Measurements from ENCODE around the gene PSKH1. TPM values are rescaled to one million over a fixed set of nuclear protein-coding genes. Genes with fewer than 3 reads are reported as not detected.
A peak's percentile ranks its signal among the peaks of the same experiment; 100 is the strongest.
"Not testable (repeated sequence)": the region's sequence is repeated elsewhere in the genome, so short reads cannot be mapped to it uniquely, and the experiment has no call there.

Gene PSKH1
- polyA plus RNA-seq, 3 donors, result 38.0 to 42.6 (median 41.5) TPM

DNA sequence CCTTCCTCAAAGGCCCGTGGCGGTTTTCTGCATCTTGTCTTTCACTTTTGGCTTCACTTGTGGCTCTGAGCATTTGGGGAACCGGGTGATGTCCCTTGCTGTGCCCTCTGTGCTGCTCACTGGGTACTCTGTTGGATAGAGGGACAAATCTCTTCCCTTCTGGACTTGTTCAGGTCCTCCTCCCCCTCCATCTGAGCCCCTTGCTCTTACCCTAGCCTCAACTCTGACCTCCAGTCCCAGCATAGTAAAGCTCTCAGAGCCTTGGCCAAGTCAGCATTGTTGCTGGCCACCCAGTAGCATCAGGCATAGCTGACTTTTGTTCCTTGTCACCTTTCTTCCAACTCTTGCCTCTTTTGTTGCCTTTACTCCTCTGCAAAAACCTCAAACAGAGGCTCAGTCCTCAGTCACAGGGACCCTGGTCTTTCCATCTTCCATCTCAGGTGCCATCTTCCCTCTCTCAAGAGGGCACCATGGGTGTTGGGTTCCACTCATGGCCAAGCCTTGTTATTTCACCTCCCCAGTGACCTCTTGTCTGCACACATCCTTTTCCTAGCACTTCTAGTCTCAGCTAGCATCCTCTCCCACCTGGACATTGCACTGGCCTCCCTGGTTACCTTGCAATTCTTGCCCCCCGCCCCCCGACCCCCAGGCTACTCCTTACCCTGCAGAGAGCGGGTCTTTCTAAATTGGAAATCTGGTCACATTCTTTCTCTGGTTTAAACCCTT lies 44.0 kb downstream of the PSKH1 start:
- peak; percentile 43 for DNase-seq

DNA sequence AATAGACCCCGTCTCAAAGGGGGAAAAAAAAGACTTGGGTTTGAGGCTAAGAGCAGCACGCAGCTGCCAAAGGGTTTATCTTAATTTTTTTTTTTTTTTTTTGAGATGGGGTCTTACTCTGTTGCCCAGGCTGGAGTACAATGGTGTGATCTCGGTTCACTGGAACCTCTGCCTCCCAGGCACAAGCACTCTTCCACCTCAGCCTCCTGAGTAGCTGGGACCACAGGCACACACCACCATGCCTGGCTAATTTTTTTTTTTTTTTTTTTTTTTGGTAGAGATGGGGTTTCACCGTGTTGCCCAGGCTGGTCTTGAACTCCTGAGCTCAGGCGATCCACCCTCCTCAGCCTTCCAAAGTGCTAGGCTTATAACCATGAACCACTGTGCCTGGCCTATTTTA lies 44.7 kb downstream of the PSKH1 start:
- not testable (repeated sequence) for DNase-seq

DNA sequence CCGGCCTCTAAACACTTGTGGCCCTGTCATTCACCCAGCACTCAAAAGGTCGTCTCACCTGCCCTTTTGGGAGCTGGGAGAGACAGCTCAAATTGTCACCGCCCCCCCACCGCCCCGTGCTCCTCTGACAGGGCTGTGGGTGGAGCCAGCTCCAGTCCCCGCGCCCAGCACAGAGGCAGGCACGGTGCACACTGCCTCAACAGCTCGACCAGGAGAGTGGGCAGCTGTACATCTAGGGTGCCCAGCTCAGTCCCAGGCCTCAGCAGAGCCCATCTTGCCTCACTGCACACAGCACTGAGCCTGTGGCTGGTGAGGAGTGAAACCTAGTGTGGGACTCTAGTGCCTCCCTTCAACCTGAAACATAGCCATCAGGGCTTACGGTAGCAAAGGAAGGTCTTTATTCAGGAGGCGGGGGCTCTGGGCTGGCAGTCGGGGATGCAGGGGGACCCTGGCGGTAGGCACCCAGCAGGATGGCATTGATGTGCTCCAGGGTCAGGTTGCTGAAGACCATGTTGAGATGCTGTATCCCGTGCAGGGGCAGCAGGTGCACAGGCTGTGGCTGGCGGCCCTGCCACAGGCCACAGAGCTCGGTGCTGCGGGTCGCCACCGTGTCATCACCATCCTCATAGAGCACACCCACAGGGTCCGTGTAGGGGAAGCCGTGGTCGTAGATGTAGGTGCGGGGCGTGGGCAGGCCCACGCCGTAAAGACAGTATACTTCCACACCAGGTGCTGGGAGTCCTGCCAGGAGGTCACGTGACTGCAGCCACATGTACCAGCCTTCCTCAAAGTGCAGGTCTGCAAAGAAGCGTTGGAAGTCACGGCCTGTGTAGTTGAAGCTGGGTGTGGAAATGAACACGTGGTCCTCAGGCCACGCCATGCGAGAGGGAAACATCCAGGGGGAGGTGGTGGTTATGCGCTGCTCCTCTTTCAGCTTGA lies 46.7 kb downstream of the PSKH1 start:
- no peak for DNase-seq

DNA sequence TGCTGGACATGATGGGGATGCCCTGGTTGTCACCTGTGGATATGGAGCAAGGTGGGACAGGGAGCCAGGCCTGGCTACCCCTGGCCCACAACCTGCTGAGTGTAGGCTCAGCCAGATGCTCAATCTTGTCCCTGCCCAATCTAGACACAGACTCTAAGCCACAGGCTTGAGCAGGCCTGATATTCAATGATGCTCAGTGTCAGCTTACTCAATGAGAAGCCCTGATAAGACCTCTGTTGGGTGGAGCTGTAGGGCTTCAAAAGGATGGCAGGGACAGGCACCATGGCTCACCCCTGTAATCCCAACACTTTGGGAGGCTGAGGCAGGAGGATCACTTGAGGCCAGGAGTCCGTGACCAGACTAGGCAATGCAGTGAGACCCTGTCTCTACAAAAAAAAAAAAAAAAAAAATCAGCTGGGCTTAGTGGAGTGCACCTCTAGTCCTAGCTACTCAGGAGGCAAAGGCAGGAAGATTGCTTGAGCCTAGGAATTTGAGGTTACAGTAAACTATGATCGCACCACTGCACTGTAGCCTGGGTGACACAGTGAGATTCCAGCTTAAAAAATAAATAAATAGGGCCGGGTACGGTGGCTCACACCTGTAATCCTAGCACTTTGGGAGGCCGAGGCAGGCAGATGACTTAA lies 47.5 kb downstream of the PSKH1 start:
- no peak for DNase-seq

DNA sequence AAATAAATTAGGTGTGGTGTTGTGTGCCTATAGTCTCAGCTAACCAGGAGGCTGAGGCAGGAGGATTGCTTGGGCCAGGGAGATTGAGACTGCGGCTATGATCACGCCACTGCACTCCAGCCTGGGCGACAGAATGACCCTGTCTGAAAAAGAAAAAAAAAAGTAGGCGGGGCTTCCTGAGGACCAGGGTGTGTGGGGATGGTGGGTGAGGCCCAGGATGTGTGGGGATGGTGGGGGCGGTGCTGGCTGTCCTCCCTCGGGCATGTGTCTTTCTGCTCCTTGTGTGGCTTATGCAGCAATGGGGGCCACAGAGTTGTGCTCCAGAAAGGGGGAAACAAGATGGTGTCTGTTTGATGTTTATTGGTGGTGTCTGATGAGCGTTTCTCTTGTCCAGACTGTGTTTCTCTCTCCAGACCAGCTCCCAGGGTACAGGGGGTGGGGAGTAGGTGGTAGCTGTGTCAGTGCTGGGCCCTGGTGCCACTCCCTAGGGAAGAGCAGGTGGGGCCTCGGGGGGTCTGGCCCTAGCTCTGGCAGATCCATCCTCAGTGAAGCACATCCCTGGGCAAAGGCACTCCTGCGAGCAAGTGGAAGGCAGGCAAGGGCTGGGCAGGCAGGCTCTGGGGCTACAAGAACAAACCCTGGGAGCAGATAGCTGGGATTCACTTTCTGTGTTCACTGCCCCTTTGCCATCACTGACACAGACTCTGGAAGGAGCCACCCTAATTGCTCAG lies 48.6 kb downstream of the PSKH1 start:
- DNase-seq, result no peak

DNA sequence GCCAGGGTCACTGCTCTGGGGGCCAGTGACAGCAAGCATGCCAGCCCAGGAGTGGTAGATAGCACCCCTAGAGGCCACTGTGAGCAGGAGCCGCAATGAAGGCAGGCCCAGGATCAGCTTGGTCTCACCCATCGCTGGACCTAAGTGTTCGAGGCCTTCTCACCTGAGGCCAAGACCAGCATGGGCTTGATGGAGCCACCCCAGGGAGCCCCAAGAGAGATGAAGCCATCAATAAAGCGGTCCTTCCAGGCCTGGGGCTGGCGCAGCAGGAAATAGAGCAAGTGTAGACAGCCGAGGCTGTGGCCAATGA lies 49.1 kb downstream of the PSKH1 start:
- DNase-seq, result no peak

DNA sequence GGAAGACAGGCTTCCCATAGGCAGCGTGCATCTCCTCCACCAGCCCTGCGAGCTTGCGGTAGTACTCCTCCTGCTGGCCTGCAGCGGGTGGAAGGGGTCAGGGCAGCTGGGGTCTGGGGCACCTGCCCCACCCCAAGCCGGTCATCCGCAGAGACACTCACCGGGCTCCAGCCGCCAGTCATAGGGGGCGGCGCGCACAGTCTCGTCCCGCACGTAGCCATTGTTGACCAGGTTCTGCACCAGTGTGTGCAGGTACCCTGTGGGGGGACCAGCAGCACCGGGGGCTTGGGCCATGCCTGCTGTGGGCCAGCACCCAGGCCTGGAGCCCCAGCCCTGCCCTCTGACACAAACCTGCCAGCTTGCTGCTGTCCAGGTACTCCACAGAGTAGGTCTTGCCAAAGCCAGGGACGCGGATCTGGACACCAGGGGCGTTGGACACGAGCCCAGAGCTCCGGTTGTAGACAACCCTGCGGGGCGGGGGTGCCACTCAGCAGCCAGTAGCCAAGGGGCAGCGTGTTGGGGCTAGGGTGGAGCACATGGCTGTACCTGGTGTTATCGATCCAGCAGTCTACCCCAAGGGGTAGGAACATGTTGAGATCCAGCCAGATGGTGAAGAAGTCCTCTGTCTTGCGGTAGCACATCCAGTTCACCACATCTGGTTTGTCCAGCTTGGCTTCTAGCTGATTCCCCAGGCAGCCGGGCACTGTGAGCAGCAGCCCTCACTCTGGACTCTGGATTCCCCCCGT lies 49.6 kb downstream of the PSKH1 start:
- no peak for DNase-seq

DNA sequence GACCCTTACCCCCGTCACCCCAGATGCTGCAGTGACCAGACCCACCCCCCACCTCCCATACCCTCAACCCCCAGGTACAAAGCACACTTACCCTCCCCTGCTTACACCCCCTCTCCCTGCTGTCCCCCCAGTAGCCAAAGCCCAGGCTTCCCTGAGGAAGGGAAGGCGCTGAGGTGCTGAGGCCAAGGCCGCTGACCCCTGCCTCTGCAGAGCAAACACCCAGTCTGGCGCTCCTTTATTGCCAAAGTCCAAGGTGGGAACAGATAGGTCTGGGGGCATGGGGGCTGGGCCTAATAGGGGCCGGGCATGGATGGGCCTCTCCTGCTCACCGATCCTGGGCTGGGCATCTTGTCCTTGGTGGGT lies 50.2 kb downstream of the PSKH1 start:
- DNase-seq, result no peak

DNA sequence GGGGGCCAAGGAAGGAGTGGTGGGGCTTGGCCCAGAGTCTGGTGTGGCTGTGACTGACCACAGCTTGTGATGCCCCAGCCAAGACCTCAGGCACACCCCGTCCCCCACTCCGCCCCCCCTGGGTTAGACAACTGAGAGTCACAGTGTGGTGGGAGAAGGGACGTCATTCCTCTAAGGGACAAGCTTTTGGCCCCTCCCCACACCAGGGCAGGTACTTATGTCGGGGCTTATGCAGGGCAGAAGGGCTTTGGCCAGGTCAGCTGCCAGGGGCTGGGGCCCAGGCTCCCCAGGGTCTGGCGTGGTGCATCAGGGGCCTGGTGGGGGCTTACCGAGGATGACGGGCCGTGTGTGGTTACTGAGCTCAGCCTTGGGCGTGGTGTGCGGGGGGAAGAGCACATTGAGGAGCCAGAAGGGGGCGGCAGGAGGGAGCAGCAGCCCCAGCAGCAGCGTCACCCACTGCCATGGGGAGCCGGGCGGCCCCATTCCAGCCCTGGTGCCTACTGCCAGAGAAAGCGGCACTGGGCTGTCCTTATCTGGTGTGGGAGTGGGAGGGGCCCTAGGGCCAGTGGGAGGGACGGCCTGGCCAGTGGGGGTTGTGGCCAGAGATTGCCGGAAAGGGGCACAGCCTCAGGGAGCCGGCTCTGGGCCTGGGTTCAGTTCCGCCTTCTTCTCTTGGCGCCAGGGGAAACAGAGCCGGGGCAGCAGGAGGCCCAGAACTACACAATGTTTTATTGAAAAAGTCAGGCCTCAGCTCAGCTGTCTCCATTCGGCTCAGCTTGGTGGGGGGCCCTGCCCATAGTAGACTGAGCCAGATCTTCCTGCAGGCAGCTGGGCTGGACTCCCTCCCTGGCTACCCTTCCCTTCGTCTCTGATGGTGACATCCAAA lies 50.8 kb downstream of the PSKH1 start, which contains the start of gene LCAT:
Gene LCAT (minus strand): TSS at position 502 of the 886 bp plus-strand sequence. CDS start 19 bp downstream, at position 483.
- DNase-seq, result no peak

DNA sequence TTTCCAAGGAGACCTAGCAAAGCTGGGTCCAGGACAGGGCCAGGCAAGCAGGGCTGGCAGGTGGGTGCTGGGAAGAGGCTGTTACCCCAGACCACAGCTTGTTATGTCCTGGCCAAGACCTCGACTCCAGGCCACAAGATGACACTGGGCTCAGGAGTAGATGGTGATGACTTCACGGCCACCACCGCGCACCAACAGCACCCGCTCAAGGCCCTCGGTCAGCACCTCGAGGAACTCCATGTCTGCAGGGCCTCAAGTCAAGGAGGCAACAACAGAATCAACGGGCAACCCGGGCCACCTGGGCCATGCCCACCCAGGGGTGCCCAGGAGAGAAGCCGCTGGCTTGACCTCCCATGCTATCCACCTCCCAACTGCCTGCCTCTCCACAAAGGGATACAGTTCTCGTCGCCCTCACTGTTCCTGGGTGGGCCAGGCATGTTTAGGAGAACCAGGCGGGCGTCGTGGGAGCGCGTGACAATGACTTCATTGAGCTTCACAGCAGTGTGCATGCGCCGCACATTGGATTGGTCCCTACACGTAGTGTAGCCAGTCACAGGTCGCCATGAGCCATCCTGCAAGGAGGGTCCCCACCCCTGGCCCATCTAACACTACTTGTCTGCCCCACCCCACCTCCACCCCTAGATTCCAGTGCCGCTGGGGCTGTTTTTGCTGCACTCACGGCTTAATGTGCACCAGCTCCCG lies 51.8 kb downstream of the PSKH1 start:
- no peak for DNase-seq

DNA sequence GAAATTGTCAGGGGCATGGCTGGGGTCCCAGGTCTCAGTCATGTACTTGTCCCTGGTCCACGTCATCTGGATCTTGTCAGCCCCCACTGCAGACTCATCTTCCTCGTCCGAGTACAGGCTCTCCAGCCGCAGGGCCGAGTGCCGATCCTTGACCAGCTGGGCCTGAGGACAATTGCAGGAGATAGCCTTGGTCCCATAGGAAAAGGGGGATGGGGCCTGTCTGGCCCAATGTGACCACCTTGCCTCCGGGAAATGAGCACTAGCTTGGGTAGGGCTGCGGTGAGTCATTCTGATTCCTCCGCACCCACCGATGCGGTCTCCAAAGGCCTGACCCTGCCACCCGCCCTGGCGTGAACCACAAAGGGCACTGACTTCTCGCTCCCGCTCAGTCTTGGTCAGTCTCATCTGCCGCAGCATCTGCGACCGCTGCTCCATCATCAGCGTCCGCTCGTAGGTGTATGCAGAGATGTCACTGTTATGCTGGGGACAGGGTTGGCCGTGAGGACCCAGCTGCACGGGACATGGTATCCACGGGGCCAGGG lies 52.4 kb downstream of the PSKH1 start:
- no peak for DNase-seq

DNA sequence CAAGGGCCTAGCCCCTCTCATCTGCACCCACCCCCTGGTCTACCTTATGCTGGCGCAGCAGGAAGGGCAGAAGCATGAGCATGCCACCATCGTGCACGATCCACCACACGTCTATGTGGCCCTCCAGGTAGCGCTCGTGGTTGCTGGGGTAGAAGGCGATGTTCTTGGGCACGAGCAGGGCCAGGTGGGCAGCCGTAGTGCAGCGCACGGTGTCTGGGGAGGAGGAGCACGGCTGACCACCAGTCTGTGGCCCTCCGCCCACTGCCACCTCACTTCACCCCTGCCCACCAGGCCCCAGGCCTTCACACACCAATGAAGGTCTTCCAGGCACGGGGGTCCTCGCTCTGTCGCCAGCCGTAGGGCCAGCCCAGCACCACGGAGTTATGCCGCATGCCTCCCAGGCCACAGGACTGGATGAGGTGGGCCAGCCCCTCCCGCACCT lies 53.1 kb downstream of the PSKH1 start:
- no peak for DNase-seq

DNA sequence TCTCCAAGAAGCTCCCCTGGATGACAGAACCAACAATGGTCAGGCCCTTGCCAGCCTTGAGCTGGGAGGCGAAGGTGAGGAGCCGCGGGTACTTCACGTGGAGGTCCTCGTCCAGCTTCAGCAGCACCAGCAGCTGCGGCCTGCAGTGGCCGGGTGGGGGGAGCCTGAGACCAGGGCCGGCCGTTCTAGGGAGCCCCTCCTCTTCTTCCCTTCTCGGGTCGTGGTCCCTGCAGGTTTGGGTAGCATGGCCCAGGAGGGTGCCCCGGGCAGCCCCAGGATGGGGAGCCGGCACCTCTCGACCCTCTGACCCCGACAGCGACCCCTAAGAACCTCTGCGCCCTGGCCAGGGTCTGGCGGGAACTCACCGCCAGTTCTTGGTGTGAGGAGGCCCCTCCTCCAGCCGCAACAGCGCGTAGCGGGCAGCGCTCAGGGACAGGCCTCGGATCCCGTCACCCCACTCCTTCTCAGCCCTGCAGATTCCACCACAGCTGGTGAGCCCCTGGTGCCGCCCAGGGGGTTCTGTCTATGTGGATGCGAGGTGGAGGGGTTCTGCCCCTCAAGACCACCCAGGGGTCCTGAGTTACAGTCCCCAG lies 54.0 kb downstream of the PSKH1 start:
- no peak for DNase-seq

DNA sequence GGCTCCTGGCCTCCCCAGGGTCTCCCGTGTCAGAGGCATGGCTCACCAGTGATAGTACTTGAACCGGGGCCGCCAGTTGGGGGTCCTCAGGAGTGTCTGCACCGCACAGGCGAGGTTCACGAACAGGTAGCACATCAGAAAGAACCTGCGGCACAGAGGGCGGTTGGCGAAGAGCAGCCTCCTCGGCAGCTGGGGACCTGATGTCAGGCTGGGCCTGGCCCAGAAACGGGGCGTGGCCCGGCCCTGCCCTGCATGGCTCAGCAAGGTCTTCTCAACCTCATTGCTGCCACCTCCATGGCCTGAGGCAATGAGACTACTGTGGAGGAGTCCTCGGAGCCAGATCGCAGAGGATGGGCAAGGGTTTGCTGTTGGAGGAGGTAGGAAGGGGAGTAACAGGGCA lies 55.0 kb downstream of the PSKH1 start:
- no peak for DNase-seq

DNA sequence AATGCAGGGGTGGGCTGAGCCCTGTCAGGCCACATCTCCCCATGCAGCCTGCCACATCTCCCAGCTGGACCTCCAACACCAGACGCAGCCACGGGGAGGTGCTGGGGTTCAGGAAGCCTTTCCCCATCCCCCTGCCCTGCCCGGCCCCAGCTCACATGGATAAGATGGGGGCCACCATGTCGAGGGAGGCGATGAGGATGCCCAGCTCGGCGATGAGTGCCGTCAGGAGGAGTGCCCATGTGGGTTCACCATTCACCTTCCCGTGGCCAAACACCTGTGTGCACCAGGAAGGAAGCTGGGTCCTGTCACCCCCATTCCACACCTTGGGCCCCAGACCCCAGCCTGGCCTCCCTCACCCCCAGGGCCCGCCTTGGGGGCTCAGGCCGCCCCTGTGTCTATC lies 56.6 kb downstream of the PSKH1 start:
- DNase-seq, result no peak

DNA sequence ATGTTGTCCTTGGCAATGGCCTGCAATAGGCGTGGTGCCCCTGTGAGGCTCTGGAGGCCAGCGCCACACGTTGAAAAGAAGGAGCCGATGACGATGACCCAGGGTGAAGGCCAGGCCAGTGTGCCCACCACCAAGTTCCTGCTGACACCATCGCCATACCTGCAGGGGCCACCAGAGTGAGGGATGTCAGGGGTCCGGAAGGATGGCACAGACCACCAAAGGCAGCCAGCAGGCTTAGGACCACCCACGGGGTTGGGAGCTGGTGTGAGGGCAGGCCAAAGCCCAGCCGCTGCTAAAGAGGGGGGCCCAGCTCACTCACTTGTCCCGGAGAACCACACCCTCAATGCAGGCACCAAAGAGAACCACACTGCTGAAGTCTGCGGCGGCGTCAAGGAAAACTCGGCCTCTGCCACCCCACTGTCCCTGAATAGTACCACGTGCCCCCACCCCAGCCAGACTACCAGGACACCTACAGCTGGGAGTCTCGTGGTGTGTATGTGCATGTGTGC lies 57.3 kb downstream of the PSKH1 start:
- no peak for DNase-seq

DNA sequence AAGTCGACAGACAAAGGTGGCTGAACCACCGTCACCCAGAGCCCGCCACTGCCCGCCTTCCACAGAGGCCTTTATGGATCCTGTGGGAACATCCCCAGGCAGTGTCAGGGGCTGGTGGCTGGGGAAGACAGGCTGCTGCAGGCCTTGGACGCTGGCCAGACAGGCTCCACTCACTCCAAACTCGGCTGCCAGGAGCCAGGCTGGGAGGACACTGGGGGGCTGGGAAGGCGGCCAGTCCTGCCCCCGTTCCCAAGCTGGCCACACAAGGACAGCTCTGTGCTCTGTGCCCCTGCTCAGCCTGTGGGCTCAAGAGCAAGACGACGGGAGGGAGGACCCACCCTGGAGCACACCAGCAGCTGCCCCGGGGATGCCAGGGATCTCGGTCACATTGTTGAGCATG lies 58.4 kb downstream of the PSKH1 start:
- no peak for DNase-seq

DNA sequence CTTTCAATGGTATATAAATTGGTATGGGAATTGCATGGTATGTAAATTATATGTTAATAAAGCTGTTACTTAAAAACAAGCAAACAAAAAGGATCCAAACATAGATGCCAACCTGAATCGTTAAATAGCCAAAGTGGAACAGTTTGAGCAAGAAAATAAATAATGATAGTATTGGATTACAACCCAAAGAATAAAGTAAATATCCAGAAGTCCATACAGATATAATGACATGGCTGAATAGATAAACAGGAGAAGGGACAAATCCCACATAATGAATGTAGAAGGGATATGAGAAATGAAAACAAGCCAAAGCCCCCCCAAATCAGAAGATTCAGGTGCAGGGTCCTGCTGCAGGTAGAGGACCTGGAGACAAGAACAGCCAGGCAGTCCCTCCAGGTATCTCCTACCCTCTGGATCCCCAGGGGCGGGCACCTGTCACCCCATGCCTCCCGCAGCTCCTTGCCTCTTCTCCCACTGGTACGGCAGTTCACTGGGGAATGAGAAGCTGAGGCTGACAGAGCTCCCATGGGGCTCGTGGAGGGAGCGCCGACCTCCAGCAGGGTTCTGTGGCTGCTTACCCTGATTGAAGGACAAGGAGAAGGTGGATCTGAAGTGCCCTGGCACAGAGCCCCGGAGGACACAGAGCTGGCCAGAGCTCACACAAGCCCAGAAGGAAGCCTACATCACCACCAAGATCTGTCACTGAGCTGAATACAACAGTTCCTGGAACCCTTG lies 60.8 kb downstream of the PSKH1 start:
- DNase-seq, result no peak
